ENCODE measurements around the gene GPD1. TPM values are rescaled to one million over a fixed set of nuclear protein-coding genes. Genes with fewer than 3 reads are reported as not detected.

GPD1 gene
- total RNA-seq, 4 donors from 2014 or later: 9.2 to 22.1 (median 11.3) TPM; not detected in 1

- Histone ChIP-seq H3K27me3 (no peaks in the 10 kb centered on the region), H3K27ac (peak overlapping the region; percentile 5 to 43 (median 24)), H3K9me3 (no peaks in the 10 kb centered on the region), H3K4me3 (no peak overlapping the region), H3K36me3 (peaks cover 0 to 25% (median 7%) of the 10 kb centered on the region in 4 donors), H3K4me1 (peaks cover 6 to 48% (median 14%) of the 10 kb centered on the region in 4 donors)
- intact Hi-C loops (cut with DNase I; ENCODE audit: low total_unique reads): no loop called here
- in situ Hi-C loops (cut with MboI; ENCODE audit: low pct_ligation_motif_present in 1 of 4, low pct_unique_long_range_greater_than_20kb in 1 of 4, low sequenced_read_pairs in 3 of 4): no loop called here
- WGBS, 2 donors (ENCODE audit: low coverage in 1 of 2): 50% methylated on average over 3 of the region's 3 CpGs; no CpG with 5 or more reads in 1 of the 2 donors
- DNase-seq: no peak
- TF ChIP-seq EP300 (IDR thresholded peaks at IDR 0.05; ENCODE audit: low read depth) (no peak), POLR2A (IDR thresholded peaks at IDR 0.05) (no peak), POLR2AphosphoS5 (IDR thresholded peaks at IDR 0.05) (no peak), CTCF (IDR thresholded peaks at IDR 0.05) (no peak)
Observed at GRCh38 chr12:50120953-50121352, 17.1 kb downstream of the GPD1 start.

- H3K4me1 ChIP-seq: peaks cover 6 to 46% (median 14%) of the 10 kb centered on the region in 4 donors
- in situ Hi-C loops (cut with MboI; ENCODE audit: low pct_ligation_motif_present in 1 of 4, low pct_unique_long_range_greater_than_20kb in 1 of 4, low sequenced_read_pairs in 3 of 4): no loop called here
- H3K4me3 ChIP-seq: no peak overlapping the region
- no peak for DNase-seq
- intact Hi-C loops (cut with DNase I; ENCODE audit: low total_unique reads): no loop called here
- TF ChIP-seq POLR2AphosphoS5 (IDR thresholded peaks at IDR 0.05) (no peak), CTCF (IDR thresholded peaks at IDR 0.05) (no peak), POLR2A (IDR thresholded peaks at IDR 0.05) (no peak), EP300 (IDR thresholded peaks at IDR 0.05; ENCODE audit: low read depth) (no peak)
- peak overlapping the region; percentile 5 to 43 (median 24) for H3K27ac ChIP-seq
- peaks cover 0 to 25% (median 7%) of the 10 kb centered on the region in 4 donors for H3K36me3 ChIP-seq
- H3K27me3 ChIP-seq: no peaks in the 10 kb centered on the region
- H3K9me3 ChIP-seq: no peaks in the 10 kb centered on the region
- WGBS, 2 donors (ENCODE audit: low coverage in 1 of 2): 67 to 81% methylated on average over 4 to 5 of the region's 5 CpGs
Observed at GRCh38 chr12:50121641-50122040, 17.8 kb downstream of the GPD1 start.

GRCh38 chr12:50123203-50123602 lies 19.4 kb downstream of the GPD1 start:
- Histone ChIP-seq H3K27ac (no peak overlapping the region), H3K9me3 (no peaks in the 10 kb centered on the region), H3K27me3 (no peaks in the 10 kb centered on the region), H3K4me3 (no peak overlapping the region), H3K36me3 (peaks cover 0 to 25% (median 5%) of the 10 kb centered on the region in 4 donors), H3K4me1 (peaks cover 6 to 33% (median 11%) of the 10 kb centered on the region in 4 donors)
- intact Hi-C loops (cut with DNase I; ENCODE audit: low total_unique reads) (no loop called here), in situ Hi-C loops (cut with MboI; ENCODE audit: low pct_ligation_motif_present in 1 of 4, low pct_unique_long_range_greater_than_20kb in 1 of 4, low sequenced_read_pairs in 3 of 4) (no loop called here)
- no peak for TF ChIP-seq POLR2AphosphoS5 (IDR thresholded peaks at IDR 0.05)
- TF ChIP-seq EP300 (IDR thresholded peaks at IDR 0.05; ENCODE audit: low read depth): no peak
- no peak for TF ChIP-seq POLR2A (IDR thresholded peaks at IDR 0.05)
- DNase-seq: no peak
- 63 to 71% methylated on average over 1 to 2 of the region's 2 CpGs for WGBS, 2 donors (ENCODE audit: low coverage in 1 of 2)

- H3K36me3 ChIP-seq: peaks cover 0 to 17% (median 8%) of the 10 kb centered on the region in 4 donors
- intact Hi-C loops (cut with DNase I; ENCODE audit: low total_unique reads) (no loop called here), in situ Hi-C loops (cut with MboI; ENCODE audit: low pct_ligation_motif_present in 1 of 4, low pct_unique_long_range_greater_than_20kb in 1 of 4, low sequenced_read_pairs in 3 of 4) (no loop called here)
- TF ChIP-seq POLR2AphosphoS5 (IDR thresholded peaks at IDR 0.05): no peak
- 87% methylated on average over 2 of the region's 2 CpGs; no CpG with 5 or more reads in 1 of the 2 donors for WGBS, 2 donors (ENCODE audit: low coverage in 1 of 2)
- no peaks in the 10 kb centered on the region for H3K27me3 ChIP-seq
- no peaks in the 10 kb centered on the region for H3K9me3 ChIP-seq
- no peak for DNase-seq
- H3K4me3 ChIP-seq: no peak overlapping the region
- peaks cover 0 to 11% (median 0%) of the 10 kb centered on the region in 4 donors for H3K4me1 ChIP-seq
- no peak overlapping the region for H3K27ac ChIP-seq
Observed at GRCh38 chr12:50127546-50127945, 23.7 kb downstream of the GPD1 start.

DNA sequence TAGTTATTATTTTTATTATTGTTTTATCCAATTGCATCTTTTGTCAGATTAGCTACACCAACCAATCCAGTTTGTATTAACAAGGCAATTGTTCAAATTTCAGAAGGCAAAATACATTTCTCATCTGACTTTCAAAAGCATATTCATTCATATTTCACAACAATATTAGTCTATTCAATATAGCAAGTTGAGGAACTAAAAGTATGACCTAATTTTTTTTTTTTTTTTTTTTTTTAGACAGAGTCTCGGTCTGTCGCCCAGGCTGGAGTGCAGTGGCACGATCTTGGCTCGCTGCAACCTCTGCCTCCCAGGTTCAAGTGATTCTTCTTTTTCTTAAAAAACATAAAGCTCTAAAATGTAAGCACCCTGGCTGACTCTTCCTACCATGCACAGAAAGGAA lies 25.5 kb downstream of the GPD1 start:
- intact Hi-C loops (cut with DNase I; ENCODE audit: low total_unique reads): no loop called here
- DNase-seq: no peak
- WGBS, 2 donors (ENCODE audit: low coverage in 1 of 2): 79 to 89% methylated on average over 4 of the region's 4 CpGs
- in situ Hi-C loops (cut with MboI; ENCODE audit: low pct_ligation_motif_present in 1 of 4, low pct_unique_long_range_greater_than_20kb in 1 of 4, low sequenced_read_pairs in 3 of 4): no loop called here
- peaks cover 0 to 27% (median 12%) of the 10 kb centered on the region in 4 donors for H3K36me3 ChIP-seq
- TF ChIP-seq POLR2A (IDR thresholded peaks at IDR 0.05) (no peak), POLR2AphosphoS5 (IDR thresholded peaks at IDR 0.05) (no peak), EP300 (IDR thresholded peaks at IDR 0.05; ENCODE audit: low read depth) (no peak), CTCF (IDR thresholded peaks at IDR 0.05) (no peak)
- no peak overlapping the region for H3K27ac ChIP-seq
- H3K27me3 ChIP-seq: no peaks in the 10 kb centered on the region
- H3K4me3 ChIP-seq: no peak overlapping the region
- peaks cover 0 to 4% (median 0%) of the 10 kb centered on the region in 4 donors for H3K4me1 ChIP-seq
- no peaks in the 10 kb centered on the region for H3K9me3 ChIP-seq

Data from transverse colon (tissue), 4 donors.